K562 (cell line): ENCODE measurements around the gene WDR81. TPM values are rescaled to one million over a fixed set of nuclear protein-coding genes. Genes with fewer than 3 reads are reported as not detected.

ENCODE experiments used
- DACH1 ChIP-seq: fragments of 450-650 bp; IDR thresholded peaks from 2 replicates; pipeline ENCODE4 v1.6.1; 2018; ENCODE audit not compliant: partially characterized antibody
- DPF2 ChIP-seq: fragments of 450-650 bp; IDR thresholded peaks from 2 replicates; pipeline ENCODE4 v1.6.1; 2016
- ETS1 ChIP-seq: conservative IDR thresholded peaks from 2 replicates; pipeline ENCODE4 v1.6.1; 2011; ENCODE audit warnings: low read depth, mild to moderate bottlenecking, low read length; ENCODE audit not compliant: control insufficient read depth
- FOSL1 ChIP-seq: fragments of 200-800 bp; sonication (Bioruptor generic); conservative IDR thresholded peaks from 2 replicates; pipeline ENCODE4 v1.6.1; 2016; ENCODE audit warnings: missing genetic modification characterization, missing compliant biosample characterization
- FOXP4 ChIP-seq: sonication (generic); formaldehyde crosslinking; IDR thresholded peaks from 2 replicates; pipeline ENCODE4 v1.8.0; 2022; ENCODE audit warnings: mild to moderate bottlenecking, missing genetic modification reagents, borderline replicate concordance
- JUNB ChIP-seq: fragments of 450-650 bp; formaldehyde crosslinking; conservative IDR thresholded peaks from 2 replicates; pipeline ENCODE4 v1.4.0; 2020; ENCODE audit warnings: mild to moderate bottlenecking
- JUND ChIP-seq, 2 experiments: IDR thresholded peaks; 2 replicates in 1 of 2; 3 replicates in 1 of 2; pipeline ENCODE4 v1.6.1; 2011; ENCODE audit warnings: borderline replicate concordance in 2 of 2, low read depth in 2 of 2, low read length in 2 of 2, improper control_type of control experiment in 1 of 2, missing biosample characterization in 1 of 2, missing genetic modification characterization in 1 of 2, missing genetic modification reagents in 1 of 2
- MAFF ChIP-seq: IDR thresholded peaks from 2 replicates; pipeline ENCODE4 v1.6.1; 2012; ENCODE audit warnings: low read length, improper control_type of control experiment
- MAFG ChIP-seq: fragments of 450-650 bp; conservative IDR thresholded peaks from 2 replicates; pipeline ENCODE4 v1.6.1; 2016; ENCODE audit warnings: missing genetic modification characterization, missing compliant biosample characterization
- MLLT1 ChIP-seq, 2 experiments: fragments of 450-650 bp; IDR thresholded peaks; 2 replicates each; pipeline ENCODE4 v1.6.1; 2016
- NEUROD1 ChIP-seq: fragments of 150-350 bp; IDR thresholded peaks from 2 replicates; pipeline ENCODE4 v1.6.1; 2014; ENCODE audit warnings: borderline replicate concordance, low read length, low read depth; ENCODE audit not compliant: partially characterized antibody
- PHF21A ChIP-seq: fragments of 450-650 bp; IDR thresholded peaks from 2 replicates; pipeline ENCODE4 v1.6.1; 2017; ENCODE audit warnings: low read depth, borderline replicate concordance
- POLR2A ChIP-seq: fragments of 450-650 bp; conservative IDR thresholded peaks from 2 replicates; pipeline ENCODE4 v1.6.1; 2016
- POLR2B ChIP-seq: fragments of 450-650 bp; IDR thresholded peaks from 2 replicates; pipeline ENCODE4 v1.6.1; 2018; ENCODE audit warnings: low read depth; ENCODE audit not compliant: partially characterized antibody
- SNAPC5 ChIP-seq: fragments of 250-450 bp; sonication (Bioruptor Pico); IDR thresholded peaks from 2 replicates; pipeline ENCODE4 v1.8.0; 2021; ENCODE audit warnings: moderate library complexity, mild to moderate bottlenecking, inconsistent platforms
- SP1 ChIP-seq: sonication (generic); formaldehyde crosslinking; IDR thresholded peaks from 2 replicates; pipeline ENCODE4 v1.8.1; 2022; ENCODE audit warnings: mild to moderate bottlenecking, missing genetic modification reagents
- TAF1 ChIP-seq: IDR thresholded peaks from 2 replicates; pipeline ENCODE4 v1.6.1; 2011; ENCODE audit warnings: mild to moderate bottlenecking, low read length, moderate library complexity; ENCODE audit not compliant: insufficient read depth, control insufficient read depth, severe bottlenecking; ENCODE audit errors: extremely low read depth
- TBL1XR1 ChIP-seq, 2 experiments: IDR thresholded peaks; 2 replicates each; pipeline ENCODE4 v1.6.1; 2012; ENCODE audit warnings: improper control_type of control experiment in 2 of 2, low read length in 2 of 2, mild to moderate bottlenecking in 1 of 2
- YY1 ChIP-seq, 3 experiments: IDR thresholded peaks; 2 replicates each; pipeline ENCODE4 v1.6.1; 2011; ENCODE audit warnings: low read length in 2 of 3, mild to moderate bottlenecking in 2 of 3, moderate library complexity in 2 of 3, borderline replicate concordance in 1 of 3, control low read depth in 1 of 3, low read depth in 1 of 3; ENCODE audit not compliant: insufficient read depth in 3 of 3, insufficient replicate concordance in 2 of 3, control insufficient read depth in 1 of 3, insufficient read length in 1 of 3; ENCODE audit errors: extremely low read depth in 1 of 3
- ZNF263 ChIP-seq: sonication (generic); formaldehyde crosslinking; IDR thresholded peaks from 2 replicates; pipeline ENCODE4 v1.8.0; 2022; ENCODE audit warnings: mild to moderate bottlenecking, missing genetic modification reagents, borderline replicate concordance
- ZNF431 ChIP-seq: sonication (generic); formaldehyde crosslinking; IDR thresholded peaks from 2 replicates; pipeline ENCODE4 v1.8.0; 2022; ENCODE audit warnings: mild to moderate bottlenecking, missing genetic modification reagents
- ZNF785 ChIP-seq: fragments of 250-450 bp; sonication (Bioruptor Pico); IDR thresholded peaks from 2 replicates; pipeline ENCODE4 v1.4.0; 2020; ENCODE audit warnings: mild to moderate bottlenecking
- polyA plus RNA-seq, 8 experiments: library from polyadenylated mRNA; depleted of rRNA in 4 of 8; stranded (reverse) in 5 of 8; unstranded in 3 of 8; fragments of >200 nt; fragmentation: Nextera tagmentation in 2 of 8; fragmentation: Illumina TruSeq in 1 of 8; extraction: Ambion mirVana in 2 of 8; extraction: Trizol in 1 of 8; gene quantifications; 2 replicates each; pipeline versions ENCODE4 v1.2.1 to v1.2.3, GENCODE V29; 2011 to 2014; ENCODE audit warnings: inconsistent platforms in 1 of 8, missing spikeins in 1 of 8
- total RNA-seq, 7 experiments: library from RNA; depleted of rRNA in 6 of 7; stranded (reverse); fragments of >200 nt in 6 of 7; fragmentation: Illumina TruSeq in 2 of 7; extraction: Trizol in 2 of 7; gene quantifications; 2 replicates each; pipeline versions ENCODE4 v1.2.1 to v1.2.3, GENCODE V29; 2011 to 2021; ENCODE audit warnings: low replicate concordance in 1 of 7

Gene WDR81
- total and polyA plus RNA-seq, 9 of the 15 experiments (the other 6 are each of a cell fraction or from before 2014, with no cell fraction given), result 0.01 to 17.1 (median 3.3) TPM

GRCh38 chr17:1716912-1717695 lies 7.4 kb upstream of the WDR81 start (continued):
- TF ChIP-seq MLLT1 (IDR thresholded peaks at IDR 0.05) (peak; percentile 13 to 18; a peak in 1 of 4 replicates), TAF1 (peak; percentile 47), PHF21A (peak; percentile 34; the same call in 1 of the 2 replicates), ZNF785 (no peak), SNAPC5 (no peak), ZNF431 (CRISPR knock-in tag) (no peak), FOXP4 (CRISPR knock-in tag) (no peak), JUND (IDR thresholded peaks at IDR 0.05; ENCODE audit: borderline replicate concordance, low read depth, low read length) (peak; percentile 63), JUND (tag; IDR thresholded peaks at IDR 0.05; ENCODE audit: borderline replicate concordance, low read depth, low read length) (no peak; the same call in 2 of the 3 replicates), TBL1XR1 (IDR thresholded peaks at IDR 0.05; ENCODE audit: low read length in 2 of 2) (peak; percentile 48 to 67; a peak in 1 of 4 replicates), ZNF263 (peak; percentile 34; the same call in 1 of the 2 replicates), MAFG (tag) (peak; percentile 92), NEUROD1 (peak; percentile 80), POLR2A (peak; percentile 57), FOSL1 (tag) (peak; percentile 77), DACH1 (peak; percentile 100), YY1 (IDR thresholded peaks at IDR 0.05; ENCODE audit: borderline replicate concordance in 1 of 3, control insufficient read depth in 1 of 3, extremely low read depth in 1 of 3, insufficient read depth in 3 of 3, insufficient read length in 1 of 3, insufficient replicate concordance in 2 of 3, low read depth in 1 of 3, low read length in 2 of 3) (peak in 1 of 3 experiments; percentile 34), MAFF (peak; percentile 90), ETS1 (peak; percentile 89), POLR2B (peak; percentile 61), JUNB (CRISPR knock-in tag) (no peak), SP1 (CRISPR knock-in tag) (0 out of 2 replicates have a peak, but pooled peaks have one; percentile 24), DPF2 (peak; percentile 60; the same call in 1 of the 2 replicates)
